GM21367 (cell line): Measurements from ENCODE around the gene KRT81.
"Not testable (repeated sequence)": the region's sequence is repeated elsewhere in the genome, so short reads cannot be mapped to it uniquely, and the experiment has no call there.

Experiments used
- ATAC-seq: cut with Tn5 transposase; IDR thresholded peaks from one replicate; pipeline ENCODE4 v1.9.1; 2021; ENCODE audit not compliant: unreplicated experiment

Gene KRT81

GRCh38 chr12:52300796-52301691, 9.7 kb upstream of the KRT81 start:
- ATAC-seq: no peak

GRCh38 chr12:52298677-52299190, 7.4 kb upstream of the KRT81 start:
- ATAC-seq: no peak

DNA sequence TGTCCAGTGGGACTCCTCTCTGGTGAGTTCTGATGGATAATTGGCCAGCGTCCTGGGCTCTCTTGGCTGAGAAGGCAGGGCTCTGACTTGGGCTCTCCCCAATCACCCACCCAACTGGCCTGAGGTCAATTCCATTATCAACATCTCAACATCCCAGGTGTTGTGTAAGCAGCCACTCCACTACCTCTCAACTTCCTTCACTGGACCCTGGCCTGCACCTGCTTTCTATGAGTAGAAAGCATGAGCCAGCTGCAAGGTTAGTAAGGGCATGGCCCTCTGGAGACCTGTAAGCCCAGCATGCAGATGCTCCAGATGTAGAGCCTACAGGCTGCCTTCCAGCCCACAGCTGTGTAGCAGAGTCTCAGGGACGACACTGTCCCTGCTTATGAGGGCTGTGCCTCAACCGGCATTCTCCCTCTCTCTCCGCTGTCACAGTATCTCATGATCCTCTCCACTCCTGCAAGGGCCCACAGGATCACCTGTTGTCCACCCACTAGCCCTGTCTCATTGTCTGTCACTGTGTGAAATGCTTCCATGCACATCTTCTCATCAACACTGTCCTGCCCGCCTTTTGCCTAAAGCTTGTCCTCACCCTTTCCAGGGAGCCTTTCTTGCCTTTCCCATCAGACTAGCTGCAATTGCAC, 5.4 kb upstream of the KRT81 start:
- no peak for ATAC-seq

GRCh38 chr12:52295663-52296062, 4.3 kb upstream of the KRT81 start:
- no peak for ATAC-seq

- no peak for ATAC-seq
These were observed 3.5 kb upstream of the KRT81 start for GRCh38 chr12:52294803-52295202.

DNA sequence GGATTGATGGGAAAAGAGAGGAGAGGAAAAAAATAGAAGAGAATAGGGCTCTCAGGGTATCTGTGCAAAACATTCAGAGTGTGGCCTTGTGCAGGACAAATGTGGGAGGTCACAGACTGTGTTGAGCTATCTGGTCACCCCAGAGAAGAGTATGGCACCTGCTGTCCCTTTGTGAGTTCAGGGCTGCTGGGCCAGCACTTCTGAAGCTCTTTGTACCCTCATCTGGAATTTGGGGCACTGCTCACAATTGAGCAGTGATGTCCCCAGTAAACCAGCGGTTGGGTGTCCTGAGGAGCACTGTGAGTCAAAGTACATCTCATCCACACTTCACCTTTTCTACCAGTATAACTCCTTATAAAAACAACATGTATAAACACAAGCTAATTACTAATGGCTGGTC, 2.6 kb upstream of the KRT81 start:
- no peak for ATAC-seq

DNA sequence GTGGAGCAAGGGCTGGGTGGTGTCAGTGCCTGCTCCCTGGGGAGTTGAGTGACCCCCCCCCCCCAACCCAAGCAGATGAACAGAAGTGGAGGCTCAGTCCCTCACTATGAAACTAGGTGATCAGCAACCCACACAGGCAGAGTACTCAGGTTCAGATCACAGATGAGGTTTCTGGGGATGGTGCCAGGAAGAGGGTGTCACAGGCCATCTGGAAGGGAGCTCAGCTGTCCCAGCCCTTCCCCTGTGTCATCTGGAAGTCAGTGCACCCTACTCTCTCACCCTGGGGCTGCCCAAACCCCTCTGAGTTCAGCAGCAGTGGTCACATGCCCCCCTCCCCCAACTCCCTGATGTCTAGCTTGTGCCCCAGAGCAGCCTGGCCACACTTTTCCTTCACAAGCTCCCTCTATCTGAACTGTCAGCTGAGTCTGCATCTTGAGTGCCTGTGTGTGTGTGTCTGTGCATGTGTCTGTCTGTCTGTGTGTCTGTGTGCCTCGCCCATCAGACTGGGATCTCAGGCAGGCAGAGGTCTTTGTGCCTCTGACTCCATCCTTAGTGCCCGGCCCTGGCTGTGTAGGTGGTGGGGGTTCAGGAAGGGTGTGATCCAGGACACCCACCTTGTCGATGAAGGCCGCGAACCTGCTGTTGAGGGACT, 725 bp downstream of the KRT81 start:
- not testable (repeated sequence) for ATAC-seq

- peak; percentile 62 for ATAC-seq
These were observed 3.2 kb downstream of the KRT81 start for GRCh38 chr12:52287816-52288805.

DNA sequence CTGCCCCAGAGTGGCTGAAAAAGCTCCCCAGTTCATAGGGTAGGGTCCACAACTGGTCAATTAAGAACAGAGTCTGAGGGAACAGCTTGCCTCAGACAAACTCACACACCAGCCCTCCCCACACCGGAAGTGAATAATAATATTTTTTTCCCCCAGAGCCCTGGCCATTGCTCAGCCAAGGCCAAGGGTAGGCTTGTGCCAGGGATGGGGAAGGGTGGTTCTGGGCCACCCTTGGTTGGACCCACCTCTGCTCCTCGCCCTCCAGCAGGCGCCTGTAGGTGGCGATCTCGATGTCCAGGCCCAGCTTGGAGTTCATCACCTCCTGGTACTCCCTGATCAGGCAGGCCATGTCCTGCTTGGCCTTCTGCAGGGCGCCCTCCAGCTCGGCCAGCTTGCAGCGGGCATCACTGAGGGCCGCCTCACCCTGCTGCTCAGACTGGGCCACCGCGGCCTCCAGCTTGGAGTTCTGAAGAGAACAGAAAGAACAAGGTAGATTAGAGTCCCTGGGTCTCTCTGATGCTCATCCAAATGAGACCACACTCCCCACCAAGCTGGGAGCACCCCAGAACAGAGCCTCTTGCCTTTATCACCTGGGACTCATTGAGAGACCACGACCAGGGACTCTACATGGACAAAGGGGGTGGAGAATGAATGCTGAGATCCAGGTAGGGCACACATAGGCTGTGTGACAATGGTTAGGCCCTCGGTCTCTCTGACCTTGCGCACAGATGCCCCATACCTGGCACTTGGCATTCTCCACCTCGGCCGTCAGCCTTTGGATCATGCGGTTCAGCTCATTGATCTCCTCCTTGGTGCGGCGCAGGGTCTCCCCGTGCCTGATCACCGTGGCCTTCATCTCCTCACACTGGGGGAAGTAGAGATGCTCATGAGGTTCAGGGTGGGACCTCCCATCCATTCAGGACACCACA, 4.2 kb downstream of the KRT81 start:
- not testable (repeated sequence) for ATAC-seq

DNA sequence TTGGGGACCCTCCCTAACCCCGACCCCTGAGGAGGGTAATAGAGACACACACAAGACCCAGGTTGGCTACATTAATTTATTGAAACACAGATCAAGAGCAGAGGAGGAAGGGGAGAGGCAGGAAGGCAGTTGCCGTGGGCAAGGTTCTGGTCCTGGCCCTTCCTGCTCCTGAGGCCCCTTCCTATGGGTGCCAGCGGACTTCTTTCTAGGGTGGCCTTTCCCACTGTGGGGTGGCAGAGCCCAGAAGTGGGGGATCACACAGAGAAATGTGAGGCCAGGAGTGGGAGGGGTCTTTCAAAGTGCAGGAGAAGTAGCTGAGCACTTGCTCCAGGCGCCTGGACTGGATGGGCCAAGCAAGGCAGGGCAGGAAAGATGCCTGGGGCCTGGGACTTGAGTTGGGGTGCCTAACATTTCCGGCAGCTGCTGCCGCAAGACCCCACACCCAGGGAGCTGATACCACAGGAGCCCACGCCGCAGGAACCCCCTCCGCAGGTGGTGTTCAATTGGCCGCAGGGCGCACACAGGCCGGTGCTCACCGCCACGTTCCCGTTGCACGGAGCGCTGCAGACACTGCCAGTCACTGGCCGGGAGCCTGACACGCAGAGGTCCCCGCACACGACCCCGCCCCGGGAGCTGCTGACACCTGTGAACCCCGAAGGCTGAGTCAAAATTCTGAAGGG, 5.3 kb downstream of the KRT81 start:
- no peak for ATAC-seq

DNA sequence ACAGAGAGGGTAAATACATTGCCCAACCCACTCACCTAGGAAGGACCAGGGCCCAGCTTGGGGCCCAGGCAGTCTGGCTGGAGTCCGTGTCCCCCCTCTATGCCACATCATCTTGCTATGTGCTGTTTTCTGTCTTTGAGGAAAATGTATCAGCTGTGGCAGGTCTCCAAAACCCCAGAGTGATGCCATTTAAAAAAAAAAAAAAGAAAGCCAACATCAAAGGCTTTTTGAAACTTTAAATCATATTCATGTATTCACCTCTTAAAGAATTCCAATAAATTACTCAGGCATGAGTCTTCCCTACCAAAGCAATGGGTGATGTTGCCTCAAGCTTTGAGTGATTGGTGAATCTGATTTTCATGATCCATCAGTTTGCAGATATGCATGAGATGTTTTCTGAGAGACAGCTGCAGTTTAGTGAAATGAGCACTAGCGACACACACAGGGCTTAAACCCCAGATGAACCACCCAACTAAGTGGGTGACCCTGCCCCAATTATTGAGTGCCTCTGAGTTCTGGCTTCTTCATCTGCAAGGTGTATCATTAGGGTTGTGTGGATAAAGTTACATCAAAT, 6.1 kb downstream of the KRT81 start:
- ATAC-seq: no peak

DNA sequence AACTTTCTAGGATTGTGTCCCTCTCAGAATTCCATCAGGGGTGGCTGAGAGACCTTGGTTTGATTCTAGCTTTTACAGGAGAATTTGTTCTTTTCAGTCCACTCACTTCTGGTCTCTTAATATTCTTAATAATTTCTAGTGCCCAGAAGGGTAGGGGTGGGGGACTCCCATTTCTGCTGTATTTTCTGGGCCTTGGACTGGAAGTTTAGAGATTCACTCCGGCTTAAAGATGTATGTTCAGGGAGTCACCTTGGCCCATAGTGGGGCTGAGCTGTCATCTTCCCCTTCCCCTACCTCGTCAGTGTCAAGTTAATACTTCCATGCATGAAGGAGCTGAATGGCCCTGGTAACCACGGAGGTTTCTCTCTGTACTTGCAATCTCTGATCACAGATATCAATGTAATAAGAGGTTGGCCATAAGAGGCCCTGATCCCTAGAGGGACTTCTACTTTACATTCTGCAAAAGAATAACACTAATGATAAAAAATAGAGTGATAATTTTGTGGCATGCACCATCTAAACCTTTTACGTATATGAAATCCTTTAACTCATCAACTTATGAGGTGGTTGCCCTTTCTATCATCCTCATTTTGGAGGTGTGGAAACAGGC, 6.7 kb downstream of the KRT81 start:
- no peak for ATAC-seq

- no peak for ATAC-seq
These were observed 10.4 kb downstream of the KRT81 start for GRCh38 chr12:52280796-52281560.

GRCh38 chr12:52280319-52280795, 11.0 kb downstream of the KRT81 start:
- no peak for ATAC-seq

DNA sequence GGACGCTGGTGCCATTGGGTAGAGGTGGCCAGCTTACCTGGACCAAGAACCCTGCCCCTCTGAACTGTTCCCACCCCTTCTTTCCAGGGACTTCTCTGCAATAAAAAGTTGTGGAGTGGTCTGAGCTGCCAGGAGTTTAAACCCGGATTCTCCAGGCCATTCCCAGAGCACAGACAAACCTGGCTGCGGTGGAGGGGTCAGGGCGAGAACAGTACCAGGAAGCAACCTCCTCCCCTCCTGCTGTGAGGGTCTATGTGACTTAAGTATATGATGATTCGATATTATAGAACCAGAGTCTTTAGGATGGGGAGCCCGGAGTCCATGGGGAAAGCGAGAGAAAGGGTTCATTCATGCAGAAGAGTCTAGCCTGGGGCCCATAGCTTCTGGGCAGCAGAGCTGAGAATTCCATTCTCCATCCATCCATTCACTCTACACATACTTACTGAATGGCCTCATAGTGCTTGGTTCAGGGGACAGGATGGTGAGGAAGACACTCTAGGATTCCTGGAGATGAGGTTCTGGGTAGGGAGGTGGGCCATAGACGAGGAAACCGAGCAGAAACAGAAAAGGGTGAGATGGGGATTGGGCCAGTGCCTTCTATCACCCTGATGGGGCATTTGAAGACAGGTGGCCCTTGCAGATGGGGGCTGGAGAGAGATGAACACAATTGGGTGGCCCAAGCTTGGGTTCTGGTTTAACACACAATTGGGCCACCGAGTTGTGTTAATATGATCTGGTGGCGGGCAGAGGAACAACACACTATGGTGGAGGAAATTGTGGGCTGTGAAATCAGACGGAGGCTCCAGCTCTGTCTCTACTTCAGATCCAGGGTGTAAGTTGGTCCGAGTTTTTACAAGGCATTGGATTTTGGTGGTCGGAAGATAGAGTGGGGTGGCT, 11.7 kb downstream of the KRT81 start:
- no peak for ATAC-seq
